BJ (cell line): ENCODE results near the gene GPRC5A. TPM values are rescaled to one million over a fixed set of nuclear protein-coding genes. Genes with fewer than 3 reads are reported as not detected.

Experiments
- CTCF ChIA-PET: fragments of 350-600 bp; formaldehyde crosslinking; extraction: SDS; loops from one replicate; lab custom pipeline; 2021; ENCODE audit warnings: antibody characterized with exemption, inconsistent platforms; lab: Yijun Ruan, JAX
- POLR2A ChIA-PET: fragments of 300-600 bp; sonication (Branson Sonifier 250); formaldehyde crosslinking; extraction: SDS; loops from one replicate; lab custom pipeline; 2021; ENCODE audit warnings: antibody characterized with exemption; lab: Charles Lee
- DNase-seq: peaks from one replicate; pipeline ENCODE4 v3.0.0-alpha.2; 2011; ENCODE audit warnings: low read depth
- H3K27me3 ChIP-seq: 2 replicates; pipeline ENCODE4 v1.6.0; 2011; ENCODE audit warnings: low read length; ENCODE audit not compliant: control insufficient read depth, insufficient read depth
- H3K36me3 ChIP-seq: 2 replicates; pipeline ENCODE4 v1.5.1; 2011; ENCODE audit warnings: low read length; ENCODE audit not compliant: control insufficient read depth, insufficient read depth
- H3K4me3 ChIP-seq: 2 replicates; pipeline ENCODE4 v1.5.1; 2011; ENCODE audit warnings: low read depth, mild to moderate bottlenecking, control low read depth, low read length
- polyA plus RNA-seq: library from polyadenylated mRNA; depleted of rRNA; stranded (reverse); fragments of >200 nt; gene quantifications from 2 replicates; pipeline ENCODE4 v1.2.3, GENCODE V29; 2011
- TF ChIP-seq, protein P1 (sequence below): IDR thresholded peaks from 2 replicates; pipeline ENCODE4 v1.5.1; 2011; ENCODE audit warnings: low read depth, mild to moderate bottlenecking, control low read depth, inconsistent platforms, low read length, moderate library complexity; ENCODE audit not compliant: insufficient read depth

The GPRC5A gene
- polyA plus RNA-seq, 1 experiment: 241 TPM

DNA sequence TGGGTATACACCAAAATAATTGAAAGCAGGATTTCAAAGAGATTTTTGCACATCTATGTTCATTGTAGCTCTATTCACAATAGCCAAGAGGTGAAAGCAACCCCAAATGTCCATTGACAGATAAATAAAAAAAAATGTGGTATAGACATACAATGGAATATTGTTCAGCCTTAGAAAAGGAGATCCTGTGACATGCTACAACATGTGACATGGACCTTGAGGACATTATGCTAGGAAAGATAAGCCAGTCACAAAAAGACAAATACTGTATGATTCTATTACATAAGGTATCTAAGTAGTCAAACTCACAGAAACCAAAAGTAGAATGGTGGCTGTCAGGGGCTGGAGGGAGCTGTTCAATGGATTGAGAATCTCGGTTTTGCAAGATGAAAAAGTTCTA is 48.5 kb downstream of the GPRC5A start:
- CTCF ChIA-PET: interaction anchor here (1.3 kb wide), 2 partner anchors 10 to 26 kb away, joined by 5 to 7 read pairs; no protein-coding TSS in a partner anchor
- no peak for DNase-seq
- TF ChIP-seq, protein P1, sequence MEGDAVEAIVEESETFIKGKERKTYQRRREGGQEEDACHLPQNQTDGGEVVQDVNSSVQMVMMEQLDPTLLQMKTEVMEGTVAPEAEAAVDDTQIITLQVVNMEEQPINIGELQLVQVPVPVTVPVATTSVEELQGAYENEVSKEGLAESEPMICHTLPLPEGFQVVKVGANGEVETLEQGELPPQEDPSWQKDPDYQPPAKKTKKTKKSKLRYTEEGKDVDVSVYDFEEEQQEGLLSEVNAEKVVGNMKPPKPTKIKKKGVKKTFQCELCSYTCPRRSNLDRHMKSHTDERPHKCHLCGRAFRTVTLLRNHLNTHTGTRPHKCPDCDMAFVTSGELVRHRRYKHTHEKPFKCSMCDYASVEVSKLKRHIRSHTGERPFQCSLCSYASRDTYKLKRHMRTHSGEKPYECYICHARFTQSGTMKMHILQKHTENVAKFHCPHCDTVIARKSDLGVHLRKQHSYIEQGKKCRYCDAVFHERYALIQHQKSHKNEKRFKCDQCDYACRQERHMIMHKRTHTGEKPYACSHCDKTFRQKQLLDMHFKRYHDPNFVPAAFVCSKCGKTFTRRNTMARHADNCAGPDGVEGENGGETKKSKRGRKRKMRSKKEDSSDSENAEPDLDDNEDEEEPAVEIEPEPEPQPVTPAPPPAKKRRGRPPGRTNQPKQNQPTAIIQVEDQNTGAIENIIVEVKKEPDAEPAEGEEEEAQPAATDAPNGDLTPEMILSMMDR: no peak
- Histone ChIP-seq H3K27me3 (no peaks in the 10 kb centered on the region), H3K36me3 (no peaks in the 10 kb centered on the region), H3K4me3 (no peak overlapping the region)
- POLR2A ChIA-PET: no interaction called here

DNA sequence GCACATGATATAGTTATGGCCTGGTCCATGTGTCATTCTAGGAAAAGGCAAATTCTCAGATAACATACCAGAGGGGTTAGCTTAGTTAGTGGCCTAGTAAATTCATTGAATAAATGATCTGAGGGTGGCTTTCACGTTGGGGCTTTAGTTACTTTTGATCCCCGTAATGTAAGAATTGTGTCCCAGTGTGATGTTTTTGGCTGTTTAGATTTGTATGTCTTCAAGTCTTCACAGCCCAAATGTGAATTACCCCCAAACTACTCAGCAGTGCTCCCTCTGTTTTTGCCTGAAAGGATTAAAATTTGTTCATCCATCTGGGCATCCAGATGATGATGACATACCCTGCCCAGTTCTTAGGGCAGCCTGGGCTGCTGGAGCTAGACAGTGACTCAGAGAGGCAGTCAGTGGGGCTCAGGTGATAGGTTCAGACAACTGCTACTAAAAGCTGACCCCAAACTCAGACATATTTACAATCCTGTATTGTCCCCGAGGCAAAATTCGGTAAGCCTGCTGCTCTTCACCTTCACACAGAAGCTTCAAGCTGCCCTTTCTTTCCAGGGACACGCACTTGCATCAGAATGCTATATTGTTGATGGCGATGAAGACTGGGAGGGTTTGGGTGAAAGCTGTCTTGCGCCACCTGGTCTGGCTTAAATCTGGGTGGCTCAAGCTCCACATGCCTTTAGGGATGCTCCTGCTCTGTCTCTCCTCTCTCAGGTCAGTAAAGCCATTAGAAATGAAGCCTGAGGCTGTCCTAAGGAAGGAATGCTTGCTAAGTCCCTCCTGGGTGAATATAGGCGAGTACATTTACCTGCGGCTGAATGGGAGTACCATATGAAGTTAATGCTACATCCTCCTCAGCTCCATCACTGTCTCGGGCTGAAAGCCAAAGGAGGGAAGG is 50.3 kb downstream of the GPRC5A start:
- no peak overlapping the region for H3K4me3 ChIP-seq
- POLR2A ChIA-PET: no interaction called here
- H3K36me3 ChIP-seq: no peaks in the 10 kb centered on the region
- TF ChIP-seq, protein P1: no peak
- H3K27me3 ChIP-seq: no peaks in the 10 kb centered on the region
- CTCF ChIA-PET: no interaction called here
- no peak for DNase-seq

DNA sequence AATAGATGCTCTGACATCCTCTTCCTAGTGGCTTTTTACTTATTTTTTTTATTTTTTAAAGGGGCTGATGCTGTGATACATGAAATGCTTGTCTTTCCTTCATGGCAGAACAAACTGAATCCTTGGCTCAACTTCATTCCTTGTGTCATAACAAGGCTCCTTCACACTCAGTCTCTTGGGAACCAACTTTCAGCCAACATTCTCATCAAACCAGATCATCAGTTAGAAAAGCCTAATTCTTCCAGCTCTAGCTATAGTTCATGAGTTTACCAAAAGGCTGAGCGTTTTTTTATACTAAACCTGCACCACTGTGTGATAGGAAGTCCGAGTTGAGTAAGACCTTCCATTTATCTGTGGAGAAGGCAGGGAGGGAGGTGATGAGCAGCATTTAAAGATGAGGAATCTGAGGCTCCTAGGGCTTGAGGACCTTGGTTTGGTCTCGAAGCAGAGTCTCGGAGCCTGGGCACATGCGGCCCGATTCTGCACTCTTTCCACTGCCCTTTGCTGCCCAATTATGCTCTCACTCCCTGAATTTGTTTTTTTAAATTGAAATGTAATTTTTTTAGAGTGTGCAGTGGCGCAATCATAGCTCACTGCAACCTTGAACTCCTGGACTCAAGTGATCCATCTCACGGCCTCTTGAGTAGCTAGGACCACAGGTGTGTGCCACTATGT is 52.4 kb downstream of the GPRC5A start:
- DNase-seq: no peak
- Histone ChIP-seq H3K36me3 (no peaks in the 10 kb centered on the region), H3K27me3 (no peaks in the 10 kb centered on the region), H3K4me3 (no peak overlapping the region)
- ChIA-PET POLR2A (no interaction called here), CTCF (no interaction called here)
- TF ChIP-seq, protein P1: no peak

DNA sequence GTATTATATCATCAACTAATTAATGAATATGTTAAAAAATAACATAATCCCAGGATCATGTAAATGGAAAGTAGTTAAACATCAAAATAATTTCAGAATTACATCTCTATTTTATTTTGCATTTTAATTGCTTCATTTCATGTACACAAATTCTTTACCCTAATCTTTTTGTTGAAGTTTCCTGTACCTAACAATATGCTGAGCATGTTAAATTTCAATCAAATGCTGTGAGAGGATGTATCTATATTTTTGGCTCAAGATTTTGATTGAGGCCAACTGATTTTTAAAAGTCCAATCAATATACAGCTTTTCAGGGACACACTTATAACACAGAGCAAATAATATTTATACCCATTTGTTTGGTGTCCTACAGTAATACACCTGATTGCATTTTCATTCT is 54.2 kb downstream of the GPRC5A start:
- TF ChIP-seq, protein P1: no peak
- no peak for DNase-seq
- Histone ChIP-seq H3K4me3 (no peak overlapping the region), H3K36me3 (no peaks in the 10 kb centered on the region), H3K27me3 (no peaks in the 10 kb centered on the region)
- ChIA-PET POLR2A (no interaction called here), CTCF (no interaction called here)
